GM21390 (cell line): ENCODE data around the gene DLEC1.
"Not testable (repeated sequence)": the region's sequence is repeated elsewhere in the genome, so short reads cannot be mapped to it uniquely, and the experiment has no call there.

Source experiments
- ATAC-seq: cut with Tn5 transposase; IDR thresholded peaks from one replicate; pipeline ENCODE4 v1.9.1; 2021; ENCODE audit not compliant: unreplicated experiment

Gene DLEC1

DNA sequence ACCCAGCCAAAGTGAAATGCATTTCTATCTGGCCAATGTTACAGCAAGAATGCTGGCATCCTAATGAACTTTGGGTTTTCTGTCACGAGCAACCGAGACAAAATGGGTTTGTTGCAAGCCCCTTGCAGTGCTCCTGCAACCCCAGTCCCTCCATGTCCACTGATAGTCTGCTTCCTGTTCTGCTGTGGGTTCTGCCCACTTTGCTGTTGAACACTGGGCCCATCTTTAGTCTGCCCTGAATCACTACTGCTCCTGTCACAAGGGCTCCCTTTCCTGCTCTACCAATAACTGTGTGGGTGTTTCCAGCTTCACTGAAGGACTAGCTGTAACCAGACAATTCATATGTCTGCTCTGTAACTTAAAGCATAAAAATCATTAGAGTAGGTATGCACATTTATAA is 113.6 kb downstream of the DLEC1 start:
- ATAC-seq, result no peak

DNA sequence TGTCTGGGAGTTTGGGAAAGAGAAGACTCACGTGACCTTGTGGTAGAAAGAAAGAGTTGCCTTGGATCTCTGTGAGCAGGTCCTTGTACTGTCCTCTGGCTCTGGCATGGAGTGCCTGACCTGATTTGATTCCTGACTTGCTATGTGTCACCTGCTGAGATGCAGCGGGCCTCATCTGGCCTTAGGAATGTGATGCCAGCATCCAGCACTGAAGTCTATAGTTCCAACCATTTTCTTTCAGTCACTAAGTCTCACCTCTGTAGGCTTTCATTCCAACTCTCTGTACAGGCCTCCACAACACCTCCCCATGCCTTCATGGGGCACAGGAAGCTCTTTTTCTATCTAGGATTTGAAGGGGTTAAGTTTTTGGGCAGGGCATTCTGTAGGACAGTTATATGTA is 114.2 kb downstream of the DLEC1 start:
- ATAC-seq, result no peak

DNA sequence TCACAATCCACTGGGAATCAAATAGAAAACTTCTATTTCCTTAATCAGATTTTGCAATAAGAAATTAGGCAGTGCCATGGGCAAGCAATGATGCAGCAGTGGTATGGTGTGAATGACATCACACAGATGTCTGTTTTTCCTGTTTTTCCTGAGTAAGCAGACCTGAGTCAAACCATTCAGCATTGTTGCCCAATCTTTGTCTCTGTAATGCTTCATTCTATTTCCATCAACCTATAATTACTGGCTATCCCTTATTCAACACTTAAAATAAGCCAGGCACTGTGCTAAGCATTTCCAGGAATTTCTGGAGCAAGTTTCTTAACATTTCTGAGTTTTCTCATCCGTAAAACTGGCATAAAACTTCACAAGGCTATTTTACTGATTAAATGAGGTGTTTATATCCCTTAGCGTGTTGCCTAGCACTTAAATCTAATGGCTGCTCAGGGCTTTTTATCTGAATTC is 115.1 kb downstream of the DLEC1 start:
- no peak for ATAC-seq

- ATAC-seq, result no peak
These were observed 115.7 kb downstream of the DLEC1 start for GRCh38 chr3:38154625-38155255.

DNA sequence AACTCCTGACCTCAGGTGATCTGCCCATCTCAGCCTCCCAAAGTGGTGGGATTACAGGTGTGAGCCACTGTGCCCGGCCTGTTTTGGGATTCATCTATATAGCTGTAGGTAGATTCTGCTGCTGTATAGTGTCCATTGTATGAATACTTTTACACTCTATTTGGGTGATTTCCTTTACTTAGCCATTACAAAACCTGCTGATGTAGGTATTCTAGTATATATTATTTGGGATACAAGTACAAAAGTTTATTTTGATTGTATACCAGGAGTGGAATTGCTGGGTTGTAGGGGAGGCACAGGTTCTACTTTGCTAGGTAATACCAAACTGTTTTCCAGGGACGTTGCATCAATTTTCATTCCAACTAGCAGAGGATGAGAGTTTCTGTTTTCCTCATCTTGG is 116.8 kb downstream of the DLEC1 start:
- no peak for ATAC-seq

DNA sequence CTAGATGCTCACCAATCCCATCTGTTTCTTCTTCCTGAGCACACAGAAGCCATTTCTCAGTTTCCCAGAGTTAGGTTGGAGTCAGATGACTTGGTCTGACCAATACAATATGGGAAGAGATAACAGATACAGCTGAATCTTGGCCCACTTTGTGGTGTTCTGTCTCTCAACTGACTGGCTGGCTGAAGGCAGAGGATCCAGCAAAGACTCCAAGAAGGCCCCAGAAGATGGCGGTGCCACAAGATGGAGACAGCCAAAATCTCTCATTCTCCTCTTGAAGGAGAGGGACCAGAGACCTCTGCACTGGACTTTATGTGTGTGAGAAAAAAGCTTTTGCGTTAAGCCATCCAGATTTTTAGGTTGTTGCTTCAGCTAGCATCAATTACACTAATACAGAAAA is 118.1 kb downstream of the DLEC1 start:
- no peak for ATAC-seq

- ATAC-seq, result no peak
These were observed 118.6 kb downstream of the DLEC1 start for GRCh38 chr3:38157595-38157994.

- no peak for ATAC-seq
These were observed 119.5 kb downstream of the DLEC1 start for GRCh38 chr3:38158472-38158871.

DNA sequence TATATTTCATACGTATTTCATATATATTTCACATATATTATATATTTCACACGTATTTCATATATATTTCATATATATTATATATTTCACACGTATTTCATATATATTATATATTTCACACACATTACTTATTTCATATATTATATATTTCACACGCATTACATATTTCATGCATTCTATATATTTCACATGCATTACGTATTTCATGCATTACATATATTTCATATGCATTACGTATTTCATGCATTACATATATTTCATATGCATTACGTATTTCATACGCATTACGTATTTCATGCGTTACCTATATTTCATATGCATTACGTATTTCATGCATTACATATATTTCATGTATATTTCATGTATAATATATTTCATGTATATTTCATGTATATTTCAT is 121.7 kb downstream of the DLEC1 start:
- ATAC-seq, result not testable (repeated sequence)

DNA sequence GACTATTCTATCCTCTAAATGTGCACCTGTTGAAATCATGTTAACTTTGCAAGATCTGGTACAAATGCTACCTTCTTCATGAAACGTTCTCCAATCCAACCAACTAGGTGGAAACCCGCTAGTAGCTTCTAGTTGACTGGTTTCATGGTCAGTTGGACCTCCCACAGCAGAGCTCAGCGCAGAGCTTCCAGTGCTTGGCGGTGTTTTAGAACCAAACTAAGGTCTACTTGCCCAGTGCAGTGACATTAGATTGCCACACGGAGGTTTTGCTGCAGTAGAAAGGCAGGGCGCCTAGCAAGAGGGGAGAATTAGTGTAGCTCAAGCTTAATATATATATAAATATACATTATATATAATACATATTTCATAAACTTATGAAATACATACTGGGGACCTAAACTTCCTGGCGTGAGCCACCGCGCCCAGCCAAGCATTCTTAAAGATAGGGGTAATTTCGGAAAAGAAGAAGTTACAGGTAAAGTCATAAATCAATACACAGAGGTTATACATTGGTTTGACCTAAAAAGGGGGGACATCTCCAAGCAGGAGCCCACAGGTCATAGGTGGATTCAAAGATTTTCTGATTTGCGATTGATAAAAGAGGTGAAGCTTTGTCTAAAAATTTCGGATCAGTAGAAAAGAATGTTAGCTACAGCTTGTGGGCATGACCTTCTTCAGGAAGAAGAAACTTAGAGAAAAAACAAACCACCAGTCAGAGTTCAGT is 124.3 kb downstream of the DLEC1 start:
- no peak for ATAC-seq

DNA sequence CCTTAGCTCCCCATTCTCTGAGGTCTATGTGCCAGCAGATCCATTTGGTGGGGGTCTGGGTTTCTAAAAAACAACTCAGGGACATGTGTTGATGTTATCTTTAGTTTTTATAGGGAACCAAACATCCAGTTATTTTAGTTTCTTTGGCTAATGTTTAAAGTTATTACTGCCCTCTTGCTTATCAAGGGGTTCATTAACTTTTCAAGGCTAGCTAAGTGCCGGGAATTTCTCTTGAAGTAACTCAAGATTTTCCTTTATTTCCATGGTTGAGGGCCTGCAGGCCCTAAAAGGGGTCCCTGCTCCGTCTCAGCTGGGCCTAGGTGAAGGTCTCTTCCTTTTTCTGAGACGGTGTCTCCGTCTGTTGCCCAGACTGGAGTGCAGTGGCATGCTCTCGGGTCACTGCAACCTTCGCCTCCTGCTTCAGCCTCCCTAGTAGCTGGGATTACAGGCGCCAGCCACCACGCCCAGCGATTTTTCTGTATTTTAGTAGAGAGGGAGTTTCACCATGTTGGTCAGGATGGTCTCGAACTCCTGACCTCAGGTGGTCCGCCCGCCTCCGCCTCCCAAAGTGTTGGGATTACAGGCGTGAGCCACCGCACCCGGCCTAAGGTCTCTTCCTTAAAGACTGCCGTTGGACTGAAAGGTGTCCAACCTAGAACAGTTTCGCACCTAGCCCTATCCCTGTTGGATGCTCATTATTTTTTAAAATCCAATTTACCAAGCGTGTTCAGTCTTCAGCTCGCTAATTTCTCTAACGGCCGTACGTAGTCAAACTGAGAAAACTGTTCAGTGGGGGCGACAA is 125.0 kb downstream of the DLEC1 start:
- no peak for ATAC-seq

DNA sequence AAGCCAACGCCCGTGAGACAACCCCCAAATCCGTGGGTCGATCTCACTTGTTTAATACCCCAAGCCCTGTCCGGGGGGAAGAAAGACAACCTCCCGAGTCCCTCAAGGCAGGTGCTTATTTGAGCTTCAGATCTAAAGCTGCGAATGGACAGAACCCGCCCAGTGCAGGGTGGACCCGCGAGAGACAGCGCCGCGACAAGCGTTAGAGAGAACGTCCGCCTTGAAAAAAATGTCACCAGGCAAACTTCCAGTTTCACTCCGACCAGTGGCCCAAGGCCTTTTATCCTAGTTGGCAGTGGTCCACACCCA is 125.6 kb downstream of the DLEC1 start:
- ATAC-seq, result peak; percentile 13

GRCh38 chr3:38164952-38165721 is 126.1 kb downstream of the DLEC1 start, which contains the start of gene OXSR1:
Gene OXSR1, plus strand, starts transcription at chr3:38165537. Its CDS starts 340 bp downstream, at chr3:38165877.
- ATAC-seq, result peak; percentile 88

DNA sequence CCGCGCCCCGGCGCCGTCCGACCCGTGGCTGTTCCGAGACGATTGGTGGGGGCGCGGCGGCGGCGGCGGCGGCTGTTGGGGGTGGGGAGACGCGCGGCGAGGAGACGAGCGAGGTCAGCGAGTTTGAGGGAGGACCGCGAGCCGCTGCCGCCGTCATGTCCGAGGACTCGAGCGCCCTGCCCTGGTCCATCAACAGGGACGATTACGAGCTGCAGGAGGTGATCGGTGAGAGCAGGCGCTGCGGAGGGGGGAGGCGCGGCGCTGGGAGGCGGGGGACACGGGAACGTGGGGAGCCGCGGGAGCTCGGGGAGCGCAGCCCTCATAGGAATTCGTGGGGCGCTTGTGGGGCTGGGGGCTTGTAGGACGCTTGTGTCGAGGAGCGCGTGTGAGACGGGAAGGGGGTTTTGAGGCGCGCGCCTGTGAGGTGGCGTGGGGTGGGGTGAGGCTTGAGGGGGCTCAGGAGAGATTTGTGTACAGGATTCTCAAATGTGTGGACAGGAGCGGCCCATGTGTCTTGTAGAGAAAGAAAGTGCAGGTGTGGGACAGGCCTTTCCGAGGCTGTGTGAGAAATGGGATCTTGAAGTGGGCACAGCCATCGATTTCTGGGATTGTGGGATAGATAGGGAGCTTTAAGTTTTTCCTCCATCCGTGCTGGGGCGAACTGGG is 126.8 kb downstream of the DLEC1 start:
- ATAC-seq, result no peak

- no peak for ATAC-seq
These were observed 128.6 kb downstream of the DLEC1 start for GRCh38 chr3:38167591-38167990.

GRCh38 chr3:38168151-38169026 is 129.4 kb downstream of the DLEC1 start:
- no peak for ATAC-seq

- no peak for ATAC-seq
These were observed 130.0 kb downstream of the DLEC1 start for GRCh38 chr3:38169027-38169317.

DNA sequence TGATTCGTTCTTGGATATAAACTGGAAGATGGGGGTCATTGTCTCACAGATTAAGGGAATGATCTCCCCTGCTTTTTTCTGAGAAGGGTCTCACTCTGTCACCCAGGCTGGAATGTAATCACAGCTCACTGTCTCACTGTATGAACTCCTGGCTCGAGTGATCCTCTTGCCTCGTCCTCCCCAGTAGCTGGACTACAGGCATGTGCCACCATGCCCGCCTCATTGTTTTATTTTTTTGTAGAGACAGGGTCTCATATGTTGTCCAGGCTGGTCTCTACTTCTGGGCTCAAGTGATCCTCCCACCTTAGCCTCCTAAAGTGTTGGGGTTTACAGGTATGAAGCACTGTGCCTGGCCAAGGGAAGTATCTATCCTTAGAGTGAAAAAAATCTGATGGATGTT is 131.7 kb downstream of the DLEC1 start:
- ATAC-seq, result no peak

DNA sequence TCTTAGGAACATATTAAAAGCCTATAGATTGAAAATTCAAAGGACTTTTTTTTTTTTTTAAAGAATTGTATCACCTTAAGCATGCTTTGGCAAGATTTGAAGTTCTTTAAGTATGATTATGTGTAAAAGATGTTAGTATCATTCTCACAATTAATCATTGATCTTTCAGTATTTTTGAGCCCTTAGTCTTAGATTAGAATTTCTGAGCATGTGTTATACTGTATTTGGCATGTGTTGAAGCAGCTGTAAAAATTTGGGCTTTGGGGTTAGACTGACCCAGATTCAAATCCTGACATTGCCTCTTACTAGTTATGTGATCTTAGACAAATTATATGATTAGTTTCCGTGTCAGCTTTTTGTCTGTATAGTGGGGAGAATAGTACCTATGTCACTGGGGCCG is 132.6 kb downstream of the DLEC1 start:
- no peak for ATAC-seq
